GM18873 (cell line): Measurements from ENCODE around the gene NPPA.

Source experiments
- ATAC-seq: cut with Tn5 transposase; IDR thresholded peaks from one replicate; pipeline ENCODE4 v1.9.1; 2021; ENCODE audit warnings: mild to moderate bottlenecking, moderate library complexity, moderate number of reproducible peaks; ENCODE audit not compliant: unreplicated experiment, low FRiP score

NPPA gene

DNA sequence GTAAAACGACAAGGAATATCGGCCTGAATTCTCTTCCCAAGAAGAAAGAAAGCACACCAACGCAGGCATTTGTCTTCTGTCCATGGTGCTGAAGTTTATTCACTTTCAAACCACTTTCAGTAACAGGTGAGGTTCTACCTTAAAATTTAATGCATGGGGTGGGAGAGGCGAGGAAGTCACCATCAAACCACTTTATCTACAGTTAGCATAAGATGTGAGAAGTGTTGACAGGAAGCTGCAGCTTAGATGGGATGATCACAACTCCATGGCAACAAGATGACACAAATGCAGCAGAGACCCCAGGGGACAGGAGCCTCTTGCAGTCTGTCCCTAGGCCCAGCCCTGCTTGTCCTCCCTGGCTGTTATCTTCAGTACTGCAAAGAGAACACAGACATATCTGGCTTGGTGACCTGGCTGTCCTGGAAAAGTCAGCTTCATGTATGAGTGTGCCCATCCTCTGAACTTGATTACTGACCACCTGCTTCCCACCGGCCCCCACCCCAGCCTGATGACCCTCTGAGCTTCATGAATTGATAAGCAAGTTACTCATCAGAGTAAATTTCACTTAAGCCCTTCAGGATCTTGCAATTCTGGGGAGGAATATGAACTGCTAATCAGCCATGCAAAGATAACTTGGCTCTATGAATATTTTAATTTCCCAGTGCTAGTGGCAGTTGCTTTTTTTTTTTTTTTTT lies 1.8 kb downstream of the NPPA start:
- ATAC-seq, result no peak

DNA sequence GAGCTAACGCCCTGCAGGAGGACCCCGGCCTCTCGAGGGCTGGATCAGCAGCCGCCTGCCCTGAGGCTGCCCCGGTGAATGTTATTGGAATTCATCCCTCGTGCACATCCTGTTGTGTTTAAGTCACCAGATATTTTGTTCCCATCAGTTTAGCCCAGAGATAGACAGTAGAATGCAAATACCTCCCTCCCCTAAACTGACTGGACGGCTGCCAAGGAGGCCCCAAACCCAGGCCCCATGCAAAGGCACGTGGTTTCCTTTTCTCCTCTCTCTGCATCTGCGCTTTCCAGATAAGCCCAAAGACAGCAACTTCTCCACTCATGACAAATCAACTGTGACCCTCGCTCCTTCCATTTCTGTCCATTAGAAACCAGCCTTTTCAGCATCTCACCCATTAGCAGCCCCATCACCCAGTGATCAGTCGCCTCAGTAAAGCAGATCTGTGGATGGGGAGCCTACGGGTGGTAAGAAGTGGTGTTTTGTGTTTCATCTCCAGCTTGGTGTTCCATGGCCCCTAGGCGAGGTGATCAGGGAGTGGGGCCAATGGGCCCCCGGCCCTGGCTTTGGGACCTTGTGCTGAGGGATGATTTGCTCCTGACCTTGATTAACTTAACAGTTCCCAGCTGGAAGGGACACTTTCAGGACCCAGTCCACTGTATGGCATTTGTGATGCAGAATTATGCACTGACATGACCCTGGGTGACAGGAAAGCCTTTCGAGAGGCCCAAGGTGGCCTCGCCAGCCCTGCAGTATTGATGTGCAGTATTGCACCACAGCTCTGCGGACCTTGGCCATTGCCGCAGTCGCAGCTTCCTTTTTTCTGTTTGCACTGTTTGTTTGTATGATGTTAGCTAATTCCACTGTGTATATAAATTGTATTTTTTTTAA lies 5.2 kb downstream of the NPPA start:
- ATAC-seq, result no peak

DNA sequence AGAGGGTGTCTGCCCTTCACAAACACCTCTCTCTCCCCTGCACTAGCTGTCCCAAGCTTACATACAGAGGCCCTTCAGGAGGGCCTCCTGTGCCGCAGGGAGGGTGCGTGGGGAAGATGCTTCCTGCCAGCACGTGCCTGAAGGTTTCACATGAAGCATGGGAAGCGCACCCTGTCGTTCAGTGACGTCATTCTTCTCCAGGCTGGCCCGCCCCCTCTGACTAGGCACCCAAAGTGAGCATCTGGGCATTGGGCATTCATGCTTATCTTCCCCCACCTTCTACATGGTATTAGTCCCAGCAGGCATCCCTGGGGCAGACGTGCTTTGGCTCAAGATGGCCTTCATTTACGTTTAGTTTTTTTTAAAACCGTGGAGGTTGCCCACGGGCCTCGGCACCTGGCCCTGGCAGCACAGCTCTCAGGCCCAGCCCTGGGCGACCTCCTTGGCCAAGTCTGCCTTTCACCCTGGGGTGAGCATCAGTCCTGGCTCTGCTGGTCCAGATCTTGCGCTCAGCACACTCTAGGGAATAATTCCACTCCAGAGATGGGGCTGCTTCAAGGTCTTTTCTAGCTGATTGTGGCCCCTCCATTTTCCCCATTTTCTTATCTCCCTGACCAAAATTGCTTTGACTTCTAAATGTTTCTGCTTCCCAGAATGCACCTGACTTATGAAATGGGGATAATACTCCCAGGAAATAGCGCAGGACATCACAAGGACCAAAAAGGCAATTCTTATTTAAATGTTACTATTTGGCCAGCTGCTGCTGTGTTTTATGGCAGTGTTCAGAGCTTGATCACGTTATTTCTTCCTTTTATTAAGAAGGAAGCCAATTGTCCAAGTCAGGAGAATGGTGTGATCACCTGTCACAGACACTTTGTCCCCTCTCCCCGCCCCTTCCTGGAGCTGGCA lies 6.1 kb downstream of the NPPA start:
- ATAC-seq, result no peak

DNA sequence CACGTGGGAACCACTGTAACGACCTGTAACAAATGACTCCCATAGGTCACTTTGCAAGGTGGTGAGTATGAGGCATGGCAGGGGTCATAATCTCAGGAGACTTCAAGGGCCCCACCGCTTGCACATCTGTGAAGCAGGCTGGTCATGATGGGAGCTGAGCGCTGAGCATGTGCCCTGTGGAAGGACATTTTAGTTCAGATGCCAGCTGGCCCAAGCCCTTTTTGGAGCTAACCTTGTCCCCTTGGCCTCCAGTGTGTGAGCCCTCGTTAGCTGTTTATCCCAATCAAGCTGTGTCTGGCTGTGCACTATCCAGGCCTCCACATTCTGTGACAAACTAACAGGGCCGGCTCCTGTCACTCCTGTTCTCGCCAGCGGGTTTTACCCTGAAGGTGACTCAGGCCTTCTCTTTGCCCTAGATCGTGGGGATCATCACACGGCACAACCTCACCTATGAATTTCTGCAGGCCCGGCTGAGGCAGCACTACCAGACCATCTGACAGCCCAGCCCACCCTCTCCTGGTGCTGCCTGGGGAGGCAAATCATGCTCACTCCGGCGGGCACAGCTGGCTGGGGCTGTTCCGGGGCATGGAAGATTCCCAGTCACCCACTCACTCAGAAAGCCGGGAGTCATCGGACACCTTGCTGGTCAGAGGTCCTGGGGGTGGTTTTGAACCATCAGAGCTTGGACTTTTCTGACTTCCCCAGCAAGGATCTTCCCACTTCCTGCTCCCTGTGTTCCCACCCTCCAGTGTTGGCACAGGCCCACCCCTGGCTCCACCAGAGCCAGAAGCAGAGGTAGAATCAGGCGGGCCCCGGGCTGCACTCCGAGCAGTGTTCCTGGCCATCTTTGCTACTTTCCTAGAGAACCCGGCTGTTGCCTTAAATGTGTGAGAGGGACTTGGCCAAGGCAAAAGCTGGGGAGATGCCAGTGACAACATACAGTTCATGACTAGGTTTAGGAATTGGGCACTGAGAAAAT lies 7.6 kb downstream of the NPPA start:
- ATAC-seq, result no peak

DNA sequence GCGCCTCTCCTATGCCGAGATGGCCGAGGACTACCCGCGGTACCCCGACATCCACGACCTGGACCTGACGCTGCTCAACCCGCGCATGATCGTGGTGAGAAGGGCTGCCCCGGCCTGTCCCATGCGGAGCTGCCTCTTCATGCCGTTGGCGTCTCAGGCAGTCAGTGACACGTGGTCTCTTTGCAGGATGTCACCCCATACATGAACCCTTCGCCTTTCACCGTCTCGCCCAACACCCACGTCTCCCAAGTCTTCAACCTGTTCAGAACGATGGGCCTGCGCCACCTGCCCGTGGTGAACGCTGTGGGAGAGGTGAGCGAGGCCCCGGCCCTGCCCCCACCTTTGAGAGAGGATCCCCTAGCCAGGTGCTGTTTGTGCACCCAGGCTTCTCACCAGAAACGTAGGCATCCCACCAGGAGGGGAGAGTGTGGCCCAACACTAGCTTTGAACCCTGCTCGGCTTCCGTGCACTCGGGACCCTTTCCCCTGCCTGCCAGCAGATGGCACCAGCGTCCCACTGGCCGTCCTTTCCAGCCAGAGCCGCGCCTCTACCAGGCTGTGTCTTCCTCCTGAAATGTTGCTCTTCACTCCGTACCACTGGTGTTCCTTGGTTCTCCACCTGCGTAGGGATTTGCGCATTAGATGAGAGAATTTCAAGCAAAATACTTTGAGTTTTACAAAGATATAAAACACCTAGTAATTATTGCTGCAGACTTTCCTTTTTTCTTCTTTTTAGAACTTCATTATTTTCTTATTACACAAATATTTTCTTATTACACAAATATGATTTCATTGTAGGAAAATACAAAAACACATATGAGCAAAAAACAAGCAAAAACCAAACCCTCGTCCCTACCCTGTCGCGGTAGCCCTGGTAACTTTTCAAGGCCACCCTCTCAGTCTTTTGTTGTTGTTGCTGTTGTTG lies 9.0 kb downstream of the NPPA start:
- no peak for ATAC-seq

DNA sequence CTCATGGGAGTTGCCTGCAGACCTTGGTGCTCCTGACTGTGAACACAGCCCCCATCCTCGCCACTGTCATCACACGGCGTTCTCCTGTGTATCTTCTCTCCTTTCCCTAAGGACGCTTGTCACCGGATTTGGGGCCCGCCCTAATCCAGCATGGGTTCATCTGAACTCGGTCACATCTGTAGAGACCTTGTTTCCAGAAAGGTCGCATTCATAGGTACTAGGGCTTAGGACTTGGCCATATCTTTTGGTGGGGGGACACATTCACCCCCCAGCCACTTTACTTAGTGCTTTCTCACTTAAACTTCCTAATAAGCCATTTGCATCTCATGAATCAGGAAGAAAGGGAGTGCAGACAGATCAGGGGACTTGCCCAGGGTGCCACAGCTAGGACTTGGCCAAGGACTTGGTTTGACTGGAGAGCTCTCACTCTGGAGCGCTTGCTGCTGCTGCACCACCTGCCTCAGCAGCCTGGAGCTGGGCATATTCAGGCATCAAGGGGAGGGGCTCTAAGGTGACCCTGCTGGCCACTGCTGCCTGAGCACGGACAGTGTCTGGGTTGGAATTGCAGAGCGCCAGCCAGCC lies 9.7 kb downstream of the NPPA start:
- no peak for ATAC-seq

DNA sequence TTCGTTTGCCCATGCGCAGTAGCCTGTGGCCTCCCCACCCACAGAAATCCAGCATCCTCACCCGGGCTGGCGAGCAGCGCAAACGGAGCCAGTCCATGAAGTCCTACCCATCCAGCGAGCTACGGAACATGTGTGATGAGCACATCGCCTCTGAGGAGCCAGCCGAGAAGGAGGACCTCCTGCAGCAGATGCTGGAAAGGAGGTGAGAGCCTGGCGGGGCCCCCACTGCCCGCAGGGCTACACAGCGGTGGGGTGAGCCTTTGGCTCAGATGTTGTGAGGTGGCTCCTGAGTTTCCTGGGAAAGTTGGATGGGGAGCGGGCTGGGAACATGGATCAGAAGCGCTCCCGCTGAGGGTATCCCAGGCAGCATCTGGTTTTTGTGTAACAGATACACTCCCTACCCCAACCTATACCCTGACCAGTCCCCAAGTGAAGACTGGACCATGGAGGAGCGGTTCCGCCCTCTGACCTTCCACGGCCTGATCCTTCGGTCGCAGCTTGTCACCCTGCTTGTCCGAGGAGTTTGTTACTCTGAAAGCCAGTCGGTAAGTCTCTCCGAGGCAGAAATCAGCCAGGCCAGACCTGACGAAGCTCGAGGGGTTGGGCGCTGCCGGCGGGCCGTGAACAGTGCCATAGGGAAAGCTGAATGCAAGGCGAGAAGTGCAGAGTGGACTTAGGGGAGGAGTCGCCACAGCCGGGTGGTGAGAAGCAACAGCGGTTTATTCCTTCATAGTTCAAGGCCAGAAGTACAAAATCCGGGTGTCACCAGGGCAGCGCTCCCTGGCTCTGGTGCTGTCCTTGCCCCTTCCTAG lies 10.4 kb downstream of the NPPA start:
- no peak for ATAC-seq

DNA sequence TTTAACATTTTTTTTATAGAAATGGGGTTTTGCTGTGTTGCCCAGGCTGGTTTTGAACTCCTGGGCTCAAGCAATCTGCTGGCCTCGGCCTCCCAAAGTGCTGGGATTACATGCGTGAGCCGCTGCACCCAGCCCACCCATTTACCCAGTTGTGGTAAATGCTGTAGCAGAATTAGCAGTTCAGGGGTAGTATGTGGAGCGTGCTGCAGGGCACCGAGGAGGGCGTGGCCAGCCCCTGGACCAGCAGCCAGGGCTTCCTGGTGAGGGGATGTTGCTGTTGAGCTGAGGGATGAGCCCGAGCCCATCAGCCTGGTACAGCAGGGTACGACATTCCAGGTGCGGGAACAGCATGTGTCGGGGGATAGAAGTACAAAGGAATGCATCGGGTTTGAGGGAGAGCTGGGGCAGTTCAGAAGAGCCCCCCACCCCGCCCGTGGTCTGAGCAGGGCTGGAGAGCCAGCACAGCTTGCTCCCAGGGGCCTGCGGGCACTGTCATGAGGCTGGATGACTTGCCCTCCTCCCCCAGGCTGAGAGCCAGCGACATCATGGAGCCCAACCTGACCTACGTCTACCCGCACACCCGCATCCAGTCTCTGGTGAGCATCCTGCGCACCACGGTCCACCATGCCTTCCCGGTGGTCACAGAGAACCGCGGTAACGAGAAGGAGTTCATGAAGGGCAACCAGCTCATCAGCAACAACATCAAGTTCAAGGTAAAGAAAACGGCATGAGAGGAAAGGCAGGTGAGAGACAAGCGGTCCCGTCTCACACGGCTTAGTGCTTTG lies 11.9 kb downstream of the NPPA start:
- ATAC-seq, result no peak

DNA sequence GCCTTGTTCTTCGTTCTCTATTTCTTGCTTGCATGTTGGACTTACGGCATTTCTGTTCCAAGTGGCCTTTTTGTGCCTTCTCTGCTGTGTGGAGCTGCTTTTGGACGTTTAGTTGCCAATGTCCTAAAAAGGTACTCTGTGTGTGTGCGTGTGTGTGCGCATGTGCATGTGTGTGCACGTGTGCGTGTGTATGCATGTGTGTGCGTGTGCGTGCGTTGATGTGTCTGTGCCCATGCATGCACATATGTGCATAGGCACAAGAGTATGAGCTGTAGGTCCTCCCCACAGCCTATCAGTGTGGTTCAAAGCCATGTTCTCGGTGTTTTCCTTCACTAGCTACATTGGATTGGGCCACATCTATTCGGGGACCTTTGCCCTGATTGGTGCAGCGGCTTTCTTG lies 13.7 kb downstream of the NPPA start:
- ATAC-seq, result no peak

DNA sequence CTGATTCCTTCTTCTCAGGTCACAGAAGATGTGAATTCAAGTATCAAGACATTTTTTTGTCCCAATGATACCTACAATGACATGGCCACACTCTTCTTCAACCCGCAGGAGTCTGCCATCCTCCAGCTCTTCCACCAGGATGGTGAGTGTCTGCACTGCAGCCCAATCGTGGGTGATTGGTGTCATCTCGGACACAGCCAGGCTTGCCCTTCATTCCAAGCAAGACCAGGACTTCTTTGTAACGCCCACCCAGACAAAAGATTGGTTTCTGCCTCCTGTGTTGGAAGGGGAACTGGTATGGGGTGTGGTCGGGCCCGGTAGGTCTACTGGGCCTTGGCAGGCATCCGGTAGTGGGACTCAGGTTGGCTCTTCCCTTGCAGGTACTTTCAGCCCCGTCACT lies 14.1 kb downstream of the NPPA start:
- no peak for ATAC-seq

DNA sequence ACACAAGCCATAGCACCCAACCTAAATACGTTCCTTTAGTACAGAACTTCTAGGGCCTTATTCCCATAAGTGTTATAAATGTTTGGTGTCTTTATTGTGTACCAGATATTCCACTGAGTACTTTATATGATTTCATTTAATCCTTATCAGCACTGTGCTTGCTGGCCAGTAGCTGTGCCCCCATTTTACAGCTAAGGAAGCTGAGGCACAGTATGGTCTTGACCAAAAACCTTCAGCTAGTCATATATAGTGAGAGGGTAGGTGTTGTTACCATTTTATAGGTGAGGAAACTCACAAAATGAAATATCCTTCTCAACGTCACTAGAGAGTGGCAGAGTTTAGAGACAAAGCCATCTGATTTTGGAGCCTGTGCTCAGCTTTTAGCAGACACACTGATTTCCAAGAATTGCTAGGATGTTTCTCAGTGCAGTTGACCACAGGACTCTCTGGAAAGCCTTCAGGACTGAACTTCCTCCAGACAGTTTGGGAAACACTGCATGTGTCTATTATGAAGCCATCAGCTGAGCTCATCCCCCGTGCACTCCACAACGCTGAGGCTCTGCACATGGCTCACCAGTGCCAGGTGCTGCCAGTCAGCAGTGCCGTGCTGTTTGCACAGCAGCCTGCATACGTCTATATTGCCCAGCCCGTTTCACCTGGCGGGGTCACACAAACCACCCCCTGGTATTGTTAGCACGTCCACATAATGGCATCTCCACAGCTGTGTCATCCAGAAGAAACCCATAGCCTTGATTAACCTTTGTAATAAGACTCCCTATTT lies 15.4 kb downstream of the NPPA start:
- ATAC-seq, result no peak

DNA sequence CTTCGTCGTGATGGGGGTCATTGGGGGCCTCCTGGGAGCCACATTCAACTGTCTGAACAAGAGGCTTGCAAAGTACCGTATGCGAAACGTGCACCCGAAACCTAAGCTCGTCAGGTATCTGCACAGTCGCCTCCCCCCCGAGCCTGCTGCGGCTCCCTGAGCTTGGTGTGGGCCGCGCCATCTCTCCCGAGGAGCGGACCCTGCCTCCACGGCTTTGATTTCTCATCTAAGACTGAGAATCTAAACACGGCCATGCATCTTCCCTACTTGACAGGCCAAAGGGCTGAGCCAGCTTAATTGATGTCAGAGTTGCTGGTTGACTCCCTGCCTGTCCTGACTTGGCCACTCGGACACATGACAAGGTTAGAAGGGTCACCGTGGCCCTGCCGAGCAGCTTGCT lies 19.1 kb downstream of the NPPA start:
- ATAC-seq, result no peak

DNA sequence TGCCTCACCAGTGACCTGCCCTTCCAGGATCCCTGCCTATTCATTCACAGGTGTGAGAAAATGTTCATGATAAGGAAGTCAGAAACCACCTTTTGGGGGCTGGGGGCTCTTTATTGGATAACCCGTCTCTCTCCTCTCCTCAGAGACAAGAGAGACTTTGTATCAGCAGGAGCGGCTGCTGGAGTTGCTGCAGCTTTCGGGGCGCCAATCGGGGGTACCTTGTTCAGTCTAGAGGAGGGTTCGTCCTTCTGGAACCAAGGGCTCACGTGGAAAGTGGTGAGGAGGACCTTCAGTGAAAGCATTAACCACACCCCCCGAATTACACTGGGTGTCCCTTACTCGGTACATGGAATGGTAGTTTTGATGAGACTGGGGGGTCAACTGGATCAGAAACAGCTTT lies 20.6 kb downstream of the NPPA start:
- ATAC-seq, result no peak

DNA sequence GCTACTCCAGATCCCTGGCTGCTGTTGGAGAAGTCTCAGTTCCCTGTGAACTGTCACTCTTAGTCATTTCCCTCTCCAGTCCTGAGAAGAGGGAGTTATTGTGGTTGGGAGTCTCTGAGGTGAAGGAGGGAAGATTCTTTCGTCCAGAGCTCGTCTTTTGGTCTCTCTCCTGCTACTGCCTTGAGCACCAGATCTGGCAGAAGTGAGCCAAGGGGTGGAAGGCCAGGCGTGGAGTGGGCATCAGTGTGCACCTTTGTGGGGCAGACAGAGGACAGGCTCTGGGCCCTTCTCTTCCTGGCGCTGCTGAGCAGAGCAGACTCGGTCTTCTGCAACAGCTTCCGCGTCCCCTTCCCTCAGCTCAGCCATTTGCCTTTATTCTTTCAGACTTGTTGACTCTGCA lies 22.5 kb downstream of the NPPA start:
- ATAC-seq, result no peak

DNA sequence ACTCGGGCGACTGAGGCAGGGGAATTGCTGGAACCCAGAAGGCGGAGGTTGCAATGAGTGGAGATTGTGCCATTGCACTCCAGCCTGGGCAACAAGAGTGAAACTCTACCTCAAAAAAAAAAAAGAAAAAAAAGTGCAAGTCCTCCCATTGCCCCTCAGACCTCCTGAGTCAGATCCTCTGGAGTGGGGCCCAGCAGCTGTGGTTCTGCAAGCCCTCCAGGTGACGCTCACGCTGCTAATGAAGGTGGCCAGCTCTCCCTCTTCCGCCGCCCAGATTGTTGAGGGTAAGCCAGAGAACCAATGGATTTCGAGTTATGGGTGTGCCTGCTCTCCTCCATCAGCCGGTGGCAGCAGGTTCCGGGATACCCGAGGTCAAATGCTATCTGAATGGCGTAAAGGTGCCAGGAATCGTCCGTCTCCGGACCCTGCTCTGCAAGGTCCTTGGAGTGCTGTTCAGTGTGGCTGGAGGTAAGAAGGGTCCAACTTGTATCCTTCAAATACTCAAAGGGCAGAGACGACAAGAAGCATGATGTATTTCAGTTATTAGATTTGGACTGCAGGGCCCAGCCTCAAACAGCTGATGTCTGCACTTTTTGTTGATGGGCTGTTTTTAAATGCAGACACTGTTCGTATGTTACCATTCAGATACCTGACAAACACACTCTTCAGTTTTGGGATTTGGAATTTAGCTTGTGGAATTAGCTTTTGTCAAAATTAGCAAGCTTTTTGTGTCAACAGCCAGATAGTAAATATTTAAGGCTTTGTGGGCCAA lies 24.0 kb downstream of the NPPA start:
- ATAC-seq, result no peak
